GM19240 (cell line): ENCODE measurements around the gene CRELD1.

ENCODE experiments used
- DNase-seq: peaks from one replicate; pipeline ENCODE4 v3.0.0; 2011; ENCODE audit warnings: low spot score; ENCODE audit not compliant: insufficient read length

Gene CRELD1

GRCh38 chr3:9903238-9903624 lies 30.4 kb upstream of the CRELD1 start:
- DNase-seq: no peak

DNA sequence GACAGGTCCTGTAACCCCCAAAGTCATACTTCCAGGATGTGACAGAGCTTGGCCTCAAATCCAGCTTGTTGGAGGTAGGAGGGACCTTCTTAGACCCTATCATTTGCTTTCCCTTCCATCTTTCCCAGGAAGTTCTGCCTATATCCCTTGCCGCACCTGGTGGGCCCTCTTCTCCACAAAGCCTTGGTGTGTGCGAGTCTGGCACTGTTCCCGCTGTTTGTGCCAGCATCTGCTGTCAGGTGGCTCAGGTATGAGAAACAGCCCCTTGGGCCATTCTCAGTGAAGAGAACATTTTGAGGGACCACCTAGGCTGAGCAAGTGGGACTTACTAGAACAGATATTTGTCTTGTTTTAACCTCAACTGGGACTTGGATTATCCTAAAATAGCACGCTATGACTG lies 29.7 kb upstream of the CRELD1 start:
- DNase-seq: no peak

GRCh38 chr3:9906480-9906879 lies 27.2 kb upstream of the CRELD1 start:
- no peak for DNase-seq

DNA sequence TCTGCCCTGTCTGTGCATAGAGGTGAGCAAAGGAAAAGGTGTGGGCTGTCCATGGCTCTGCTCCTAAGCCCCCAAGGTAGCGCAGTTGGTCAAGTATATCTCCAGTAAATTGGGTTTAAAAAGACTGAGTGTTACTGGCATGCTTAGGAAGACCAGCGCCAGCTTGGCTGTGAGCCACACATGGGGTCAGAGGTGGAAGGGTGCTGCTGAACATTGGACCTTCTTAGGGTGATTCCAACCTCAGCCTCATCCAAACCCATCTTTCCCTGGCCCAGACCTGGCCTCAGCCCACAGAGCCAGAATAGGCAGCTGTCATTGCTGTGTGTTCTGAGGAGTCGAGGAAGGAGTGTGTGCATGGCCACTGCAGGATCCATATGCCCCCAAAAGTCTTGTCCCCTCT lies 25.3 kb upstream of the CRELD1 start:
- no peak for DNase-seq

DNA sequence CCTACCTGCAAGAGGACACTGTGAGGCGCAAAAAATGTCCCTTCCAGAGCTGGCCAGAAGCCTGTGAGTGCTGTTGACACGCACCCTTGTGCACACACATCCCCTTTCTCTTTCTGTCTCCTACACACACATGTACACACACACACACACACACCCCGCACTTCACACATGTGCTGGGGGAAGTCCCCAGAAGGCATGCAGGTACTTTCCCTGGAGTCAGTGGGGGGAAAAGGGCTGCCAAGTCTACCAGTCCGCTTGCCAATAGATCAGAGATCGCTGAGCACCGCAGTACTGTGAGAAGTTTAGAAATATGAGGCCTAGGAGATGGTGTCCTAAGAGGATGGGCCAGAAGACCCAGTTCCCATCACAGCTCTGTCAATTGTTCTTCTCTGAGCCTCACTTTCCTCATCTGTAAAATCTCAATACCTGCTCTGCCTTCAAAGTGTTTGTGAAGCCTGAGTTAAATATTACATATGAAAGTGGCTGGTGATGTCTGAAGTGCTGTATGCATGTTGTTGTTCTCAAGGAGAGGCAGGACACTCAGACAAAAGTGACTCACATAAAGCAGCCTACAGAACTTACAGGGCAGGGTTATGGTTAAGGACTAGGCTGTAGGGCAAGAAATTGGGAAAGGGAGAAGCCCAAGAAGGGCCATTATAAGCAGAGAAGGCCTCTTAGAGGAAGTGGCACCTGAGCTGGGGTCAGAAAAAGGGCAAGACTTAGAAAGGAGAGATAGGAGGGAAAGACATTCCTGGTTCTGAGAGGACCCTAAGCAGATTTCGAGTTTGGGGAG lies 24.2 kb upstream of the CRELD1 start:
- DNase-seq: no peak

DNA sequence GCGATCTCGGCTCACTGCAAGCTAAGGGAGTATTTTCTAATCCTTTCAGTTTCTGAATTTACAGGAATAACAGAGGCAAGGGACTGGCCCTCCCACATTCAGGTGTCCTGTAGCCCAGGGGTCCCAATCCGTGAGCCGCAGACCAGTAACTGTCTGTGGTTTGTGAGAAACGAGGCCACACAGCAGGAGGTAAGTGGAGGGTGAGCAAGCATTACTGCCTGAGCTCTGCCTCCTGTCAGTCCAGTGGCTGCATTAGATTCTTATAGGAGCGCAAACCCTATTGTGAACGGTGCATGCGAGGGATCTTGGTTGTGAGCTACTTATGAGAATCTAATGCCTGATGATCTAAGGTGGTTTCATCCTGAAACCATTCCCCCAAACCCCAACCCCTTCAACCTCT lies 21.8 kb upstream of the CRELD1 start:
- no peak for DNase-seq

DNA sequence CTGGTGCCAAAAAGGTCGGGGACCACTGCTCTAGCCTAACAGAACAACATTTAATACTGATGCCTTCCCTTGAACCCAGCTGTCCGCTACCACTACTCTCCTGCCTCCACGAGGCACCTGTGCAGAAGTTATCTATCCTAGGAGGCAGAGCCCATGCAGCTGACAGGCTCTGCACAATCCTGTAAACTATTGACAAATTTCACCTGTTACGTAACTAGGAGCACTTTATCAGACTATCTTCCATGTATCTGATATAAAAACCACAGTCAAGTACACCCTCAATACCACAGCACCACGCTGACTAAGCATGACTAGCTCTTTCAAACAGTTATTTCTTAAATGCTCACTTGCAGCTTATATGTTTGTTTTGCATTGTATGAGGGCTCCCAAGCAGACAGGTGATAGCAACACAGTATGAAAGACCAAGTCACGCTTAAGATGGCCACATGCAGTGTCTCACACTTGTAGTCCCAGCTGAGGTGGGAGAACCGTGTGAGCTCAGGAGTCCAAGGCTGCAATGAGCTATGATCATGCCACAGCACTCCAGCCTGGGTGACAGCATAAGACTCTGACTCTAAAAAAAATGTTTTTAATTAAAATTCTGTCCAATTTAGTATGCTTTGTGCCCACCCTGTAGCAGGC lies 21.2 kb upstream of the CRELD1 start:
- no peak for DNase-seq

- no peak for DNase-seq
These were observed 20.0 kb upstream of the CRELD1 start for GRCh38 chr3:9913601-9914000.

DNA sequence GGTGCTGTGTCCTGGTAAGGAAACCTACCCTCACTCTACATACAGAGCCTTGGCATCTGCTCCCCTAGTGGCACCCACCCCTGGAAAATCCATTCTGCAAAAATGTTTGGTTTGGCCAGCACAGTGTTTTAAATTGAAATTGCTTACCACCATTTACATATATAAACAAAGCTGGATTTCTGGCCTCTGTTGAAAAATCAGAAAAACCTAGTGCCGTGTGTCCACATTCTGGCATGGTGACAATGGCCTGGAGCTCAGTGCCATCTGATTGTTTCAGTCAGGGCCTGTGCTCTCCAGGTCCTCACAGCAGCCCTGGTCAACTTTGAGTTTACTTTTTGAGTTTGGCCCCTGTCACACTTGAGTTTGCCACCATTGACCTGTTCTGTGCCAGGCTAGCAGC lies 19.6 kb upstream of the CRELD1 start:
- no peak for DNase-seq

GRCh38 chr3:9914559-9915253 lies 18.9 kb upstream of the CRELD1 start:
- no peak for DNase-seq

GRCh38 chr3:9915254-9916141 lies 18.1 kb upstream of the CRELD1 start:
- DNase-seq: no peak

DNA sequence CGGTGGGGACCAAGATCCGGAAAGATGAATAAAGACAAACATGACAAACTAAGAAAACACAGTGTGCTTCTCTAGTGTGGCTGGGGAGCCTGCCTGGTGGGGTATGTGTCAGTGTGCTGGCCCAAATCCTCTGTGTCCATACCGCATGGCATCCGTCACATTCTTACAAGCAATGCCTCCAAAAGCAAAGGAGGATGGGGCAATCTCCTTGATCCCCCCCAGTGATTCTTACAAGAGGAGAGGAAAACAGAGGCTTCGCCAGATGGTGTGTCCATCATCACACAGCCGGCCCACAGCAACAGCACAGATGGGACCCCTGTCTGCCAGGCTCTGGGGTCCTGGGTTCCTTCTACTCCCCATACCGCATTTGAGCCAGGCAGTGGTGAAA lies 17.3 kb upstream of the CRELD1 start:
- no peak for DNase-seq

GRCh38 chr3:9916734-9917680 lies 16.6 kb upstream of the CRELD1 start, which contains the start of gene IL17RC:
TSS of gene IL17RC (plus strand) at chr3:9917098. CDS start at chr3:9917316, 218 bp downstream.
- no peak for DNase-seq

GRCh38 chr3:9917820-9918219 lies 15.8 kb upstream of the CRELD1 start:
- DNase-seq: no peak

DNA sequence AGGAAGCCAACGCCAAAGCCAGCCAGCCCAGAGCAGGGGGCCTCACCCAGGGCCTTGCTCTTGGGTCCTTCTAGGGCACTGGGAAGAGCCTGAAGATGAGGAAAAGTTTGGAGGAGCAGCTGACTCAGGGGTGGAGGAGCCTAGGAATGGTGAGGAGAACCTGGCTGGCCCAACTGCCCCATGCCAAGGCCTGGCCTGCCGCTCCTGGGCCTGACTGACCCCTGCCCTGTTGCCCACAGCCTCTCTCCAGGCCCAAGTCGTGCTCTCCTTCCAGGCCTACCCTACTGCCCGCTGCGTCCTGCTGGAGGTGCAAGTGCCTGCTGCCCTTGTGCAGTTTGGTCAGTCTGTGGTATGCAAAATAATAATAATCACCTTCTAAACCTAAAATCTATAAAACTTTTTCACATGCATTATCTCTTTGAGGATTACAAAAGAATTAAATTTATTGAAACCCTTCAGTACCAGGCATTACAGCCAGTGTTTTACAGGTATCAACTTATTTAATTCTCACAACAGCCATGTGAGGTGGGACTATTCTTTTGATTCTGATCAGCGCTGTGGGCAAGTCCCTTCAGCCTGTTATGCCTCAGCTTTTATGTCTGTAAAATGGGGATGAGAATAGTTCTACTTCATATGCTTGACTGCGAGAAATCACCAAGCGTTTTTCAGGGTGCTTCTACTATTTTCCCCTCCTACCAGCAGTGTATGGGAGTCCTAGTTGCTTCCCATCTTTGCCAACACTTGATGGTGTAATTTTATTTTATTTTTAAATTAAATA lies 15.2 kb upstream of the CRELD1 start:
- DNase-seq: no peak

DNA sequence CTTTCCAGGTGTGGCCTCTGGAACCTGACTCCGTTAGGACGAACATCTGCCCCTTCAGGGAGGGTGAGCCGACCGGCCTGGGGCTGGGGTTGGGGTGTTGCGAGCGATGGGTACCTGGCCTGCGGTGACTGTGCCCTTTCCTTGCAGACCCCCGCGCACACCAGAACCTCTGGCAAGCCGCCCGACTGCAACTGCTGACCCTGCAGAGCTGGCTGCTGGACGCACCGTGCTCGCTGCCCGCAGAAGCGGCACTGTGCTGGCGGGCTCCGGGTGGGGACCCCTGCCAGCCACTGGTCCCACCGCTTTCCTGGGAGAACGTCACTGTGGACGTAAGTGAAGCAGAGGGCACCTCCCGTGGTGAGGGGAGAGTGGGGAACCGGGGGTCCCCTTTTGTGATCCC lies 5.5 kb upstream of the CRELD1 start:
- DNase-seq: no peak

- DNase-seq: no peak
These were observed 2.7 kb upstream of the CRELD1 start for GRCh38 chr3:9930804-9931418.

DNA sequence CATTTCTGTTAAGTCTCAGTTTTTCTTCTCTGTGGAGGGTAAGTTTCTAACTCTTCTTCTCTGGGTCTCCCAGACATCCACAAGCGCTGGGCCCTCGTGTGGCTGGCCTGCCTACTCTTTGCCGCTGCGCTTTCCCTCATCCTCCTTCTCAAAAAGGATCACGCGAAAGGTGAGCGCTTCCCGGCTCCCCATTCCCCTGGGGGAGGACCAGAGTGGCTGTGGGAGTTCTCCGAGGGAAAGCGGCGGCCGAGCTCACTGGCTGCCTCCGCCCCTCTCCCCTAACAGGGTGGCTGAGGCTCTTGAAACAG lies 1.1 kb upstream of the CRELD1 start:
- no peak for DNase-seq

- DNase-seq: peak; percentile 84
These were observed 632 bp upstream of the CRELD1 start for GRCh38 chr3:9932843-9933560.
